A673 (cell line): Measurements from ENCODE around the gene ARHGAP6. TPM values are rescaled to one million over a fixed set of nuclear protein-coding genes. Genes with fewer than 3 reads are reported as not detected.

Experiments
- BruUV-seq: library from RNA; stranded (reverse); fragments of 400-500 nt; replicated peaks from 2 replicates; lab custom pipeline; 2021; lab: Mats Ljungman, UMichigan
- CTCF ChIA-PET: fragments of 300-600 bp; sonication (Branson Sonifier 250); formaldehyde crosslinking; loops from one replicate; lab custom pipeline; 2022; ENCODE audit warnings: antibody characterized with exemption; lab: Charles Lee
- POLR2A ChIA-PET: fragments of 300-600 bp; sonication (Branson Sonifier 250); formaldehyde crosslinking; loops from one replicate; lab custom pipeline; 2022; ENCODE audit warnings: antibody characterized with exemption; ENCODE audit not compliant: low non-redundant PET; lab: Charles Lee
- DNase-seq: peaks from one replicate; pipeline ENCODE4 v3.0.0-alpha.2; 2015; ENCODE audit warnings: low spot score
- H3K27ac ChIP-seq: fragments of 200-600 bp; sonication (generic); 2 replicates; pipeline ENCODE4 v1.5.1; 2016; ENCODE audit warnings: mixed run types, low read depth, mild to moderate bottlenecking, mixed read lengths, antibody characterized with exemption, low read length; ENCODE audit not compliant: poor library complexity, severe bottlenecking
- H3K27me3 ChIP-seq: fragments of 200-600 bp; sonication (generic); replicated peaks from 2 replicates; pipeline ENCODE4 v1.6.1; 2017; ENCODE audit warnings: mixed run types, low read depth, mild to moderate bottlenecking, mixed read lengths, antibody characterized with exemption, low read length; ENCODE audit not compliant: insufficient read depth, poor library complexity
- H3K36me3 ChIP-seq: fragments of 200-600 bp; sonication (generic); 2 replicates; pipeline ENCODE4 v1.6.1; 2016; ENCODE audit warnings: mixed run types, mild to moderate bottlenecking, mixed read lengths, antibody characterized with exemption, low read length; ENCODE audit not compliant: insufficient read depth, poor library complexity, severe bottlenecking
- H3K4me1 ChIP-seq: fragments of 200-600 bp; sonication (generic); 2 replicates; pipeline ENCODE4 v1.6.1; 2017; ENCODE audit warnings: mixed run types, mild to moderate bottlenecking, mixed read lengths, antibody characterized with exemption, low read length; ENCODE audit not compliant: insufficient read depth, poor library complexity, severe bottlenecking
- H3K4me3 ChIP-seq: fragments of 200-600 bp; sonication (generic); 2 replicates; pipeline ENCODE4 v1.5.1; 2016; ENCODE audit warnings: low read depth, mixed run types, mild to moderate bottlenecking, mixed read lengths, low read length; ENCODE audit not compliant: poor library complexity, severe bottlenecking
- H3K9me3 ChIP-seq: fragments of 200-600 bp; sonication (generic); 2 replicates; pipeline ENCODE4 v1.6.1; 2016; ENCODE audit warnings: mixed run types, low read depth, mild to moderate bottlenecking, mixed read lengths, antibody characterized with exemption, low read length; ENCODE audit not compliant: poor library complexity, severe bottlenecking
- EZH2 ChIP-seq: fragments of 200-600 bp; sonication (generic); IDR thresholded peaks from 2 replicates; pipeline ENCODE4 v1.6.1; 2017; ENCODE audit warnings: borderline replicate concordance, low read depth, mild to moderate bottlenecking, mixed read lengths, antibody characterized with exemption, low read length; ENCODE audit not compliant: poor library complexity, severe bottlenecking
- intact Hi-C: fragments of 100-400 bp; cut with micrococcal nuclease; formaldehyde crosslinking; loops from one replicate; pipeline ENCODE4 v1.10.0; 2022; ENCODE audit not compliant: unreplicated experiment
- total RNA-seq: library from RNA; stranded (reverse); gene quantifications from 2 replicates; pipeline ENCODE4 v1.2.3, GENCODE V29; 2021
- TF ChIP-seq, protein P1 (sequence below): fragments of 300-800, 200-600 bp; sonication (generic); conservative IDR thresholded peaks from 2 replicates; pipeline ENCODE4 v1.5.1; 2017; ENCODE audit warnings: low read depth, mild to moderate bottlenecking, antibody characterized with exemption, low read length, moderate library complexity, mixed read lengths

ARHGAP6 gene
- total RNA-seq, 1 experiment from 2014 or later: not detected

DNA sequence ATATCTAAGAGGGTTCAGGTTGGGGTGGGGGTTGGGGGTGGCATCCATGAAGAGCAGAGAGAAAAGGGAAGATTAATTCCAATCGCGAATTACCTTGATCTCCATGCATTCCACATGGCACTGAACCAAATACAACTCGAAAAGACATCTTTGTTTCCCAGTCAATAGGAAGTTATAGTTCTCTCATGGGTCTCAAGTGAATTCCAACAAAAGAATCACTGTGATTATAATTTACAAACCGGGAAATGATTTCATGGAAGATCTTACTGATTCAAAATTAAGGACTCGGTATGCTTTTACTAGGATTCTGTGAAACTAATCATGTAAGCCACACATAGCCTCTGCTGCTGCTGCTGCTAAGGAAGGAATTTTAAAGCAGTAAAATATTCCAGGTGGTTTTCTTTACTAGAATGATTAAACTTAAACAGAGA, 399.1 kb downstream of the ARHGAP6 start:
- intact Hi-C loops: no loop called here
- TF ChIP-seq, protein P1, sequence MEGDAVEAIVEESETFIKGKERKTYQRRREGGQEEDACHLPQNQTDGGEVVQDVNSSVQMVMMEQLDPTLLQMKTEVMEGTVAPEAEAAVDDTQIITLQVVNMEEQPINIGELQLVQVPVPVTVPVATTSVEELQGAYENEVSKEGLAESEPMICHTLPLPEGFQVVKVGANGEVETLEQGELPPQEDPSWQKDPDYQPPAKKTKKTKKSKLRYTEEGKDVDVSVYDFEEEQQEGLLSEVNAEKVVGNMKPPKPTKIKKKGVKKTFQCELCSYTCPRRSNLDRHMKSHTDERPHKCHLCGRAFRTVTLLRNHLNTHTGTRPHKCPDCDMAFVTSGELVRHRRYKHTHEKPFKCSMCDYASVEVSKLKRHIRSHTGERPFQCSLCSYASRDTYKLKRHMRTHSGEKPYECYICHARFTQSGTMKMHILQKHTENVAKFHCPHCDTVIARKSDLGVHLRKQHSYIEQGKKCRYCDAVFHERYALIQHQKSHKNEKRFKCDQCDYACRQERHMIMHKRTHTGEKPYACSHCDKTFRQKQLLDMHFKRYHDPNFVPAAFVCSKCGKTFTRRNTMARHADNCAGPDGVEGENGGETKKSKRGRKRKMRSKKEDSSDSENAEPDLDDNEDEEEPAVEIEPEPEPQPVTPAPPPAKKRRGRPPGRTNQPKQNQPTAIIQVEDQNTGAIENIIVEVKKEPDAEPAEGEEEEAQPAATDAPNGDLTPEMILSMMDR: no peak
- TF ChIP-seq EZH2: no peak

DNA sequence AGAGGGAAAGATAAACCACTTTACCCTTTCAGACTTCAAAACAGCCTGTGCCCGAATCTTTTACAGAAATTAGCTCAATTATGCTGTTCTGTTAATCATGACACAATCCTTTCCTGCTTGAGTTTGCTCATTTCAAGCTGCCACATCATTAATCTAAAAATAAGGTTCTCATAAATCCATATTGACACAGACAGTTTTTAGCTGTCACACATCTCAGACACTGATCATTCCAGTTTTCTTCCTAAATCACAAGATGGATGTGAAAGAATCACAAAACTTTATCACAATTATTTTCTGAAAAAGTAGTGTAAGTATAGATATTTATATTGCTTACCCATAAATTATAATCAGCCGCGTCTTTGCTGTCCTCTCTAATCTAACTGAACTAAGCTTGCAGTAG, 400.4 kb downstream of the ARHGAP6 start:
- CTCF ChIA-PET: no interaction called here
- H3K27me3 ChIP-seq: peaks cover 10% of the 10 kb centered on the region
- no peaks in the 10 kb centered on the region for H3K36me3 ChIP-seq
- no TSS peak for BruUV-seq
- intact Hi-C loops: no loop called here
- no peaks in the 10 kb centered on the region for H3K9me3 ChIP-seq
- H3K27ac ChIP-seq: no peak overlapping the region
- TF ChIP-seq, protein P1: no peak
- TF ChIP-seq EZH2: no peak
- H3K4me1 ChIP-seq: no peaks in the 10 kb centered on the region
- DNase-seq: no peak
- no peak overlapping the region for H3K4me3 ChIP-seq
- POLR2A ChIA-PET: no interaction called here

More for the DNA sequence above, 399.1 kb downstream of the ARHGAP6 start:
- H3K9me3 ChIP-seq: no peaks in the 10 kb centered on the region
- no TSS peak for BruUV-seq
- no peak for DNase-seq
- no peaks in the 10 kb centered on the region for H3K4me1 ChIP-seq
- H3K4me3 ChIP-seq: no peak overlapping the region
- ChIA-PET POLR2A (no interaction called here), CTCF (no interaction called here)
- H3K27me3 ChIP-seq: peaks cover 16% of the 10 kb centered on the region
- H3K27ac ChIP-seq: no peak overlapping the region
- H3K36me3 ChIP-seq: no peaks in the 10 kb centered on the region

DNA sequence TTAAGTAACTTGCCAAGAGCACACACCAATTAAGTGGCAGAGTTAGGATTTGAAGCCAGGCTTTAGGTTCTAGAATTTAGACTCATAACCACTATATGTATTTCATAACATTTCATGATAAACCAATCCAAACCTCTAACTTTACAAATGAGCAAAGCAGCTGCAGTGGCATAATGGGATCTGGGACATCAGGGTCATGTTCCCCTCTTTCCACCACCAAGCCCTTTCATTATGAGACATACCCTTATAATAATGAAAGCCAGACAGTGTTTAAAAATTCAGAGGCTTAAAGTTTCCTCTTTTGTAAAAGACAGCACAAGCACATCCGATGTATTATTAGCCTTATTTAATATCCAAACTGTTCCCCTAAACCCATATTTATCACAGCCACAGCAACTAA, 400.8 kb downstream of the ARHGAP6 start:
- H3K9me3 ChIP-seq: no peaks in the 10 kb centered on the region
- intact Hi-C loops: no loop called here
- ChIA-PET CTCF (no interaction called here), POLR2A (no interaction called here)
- DNase-seq: no peak
- H3K27ac ChIP-seq: no peak overlapping the region
- TF ChIP-seq EZH2: no peak
- TF ChIP-seq, protein P1: no peak
- BruUV-seq: no TSS peak
- H3K4me3 ChIP-seq: no peak overlapping the region
- H3K27me3 ChIP-seq: peaks cover 10% of the 10 kb centered on the region
- H3K4me1 ChIP-seq: no peaks in the 10 kb centered on the region
- H3K36me3 ChIP-seq: no peaks in the 10 kb centered on the region
